Astrocyte of the hippocampus (primary cell): Measurements from ENCODE around the gene LHFPL6.
A peak's percentile ranks its signal among the peaks of the same experiment; 100 is the strongest.

Source experiments
- DNase-seq: peaks from one replicate; pipeline ENCODE4 v3.0.0; 2011; ENCODE audit warnings: low read depth, low spot score

Gene LHFPL6

GRCh38 chr13:39389013-39389412 lies 214.0 kb downstream of the LHFPL6 start:
- DNase-seq: no peak

- peak; percentile 92 for DNase-seq
Measured at GRCh38 chr13:39385621-39386231, 217.3 kb downstream of the LHFPL6 start.

DNA sequence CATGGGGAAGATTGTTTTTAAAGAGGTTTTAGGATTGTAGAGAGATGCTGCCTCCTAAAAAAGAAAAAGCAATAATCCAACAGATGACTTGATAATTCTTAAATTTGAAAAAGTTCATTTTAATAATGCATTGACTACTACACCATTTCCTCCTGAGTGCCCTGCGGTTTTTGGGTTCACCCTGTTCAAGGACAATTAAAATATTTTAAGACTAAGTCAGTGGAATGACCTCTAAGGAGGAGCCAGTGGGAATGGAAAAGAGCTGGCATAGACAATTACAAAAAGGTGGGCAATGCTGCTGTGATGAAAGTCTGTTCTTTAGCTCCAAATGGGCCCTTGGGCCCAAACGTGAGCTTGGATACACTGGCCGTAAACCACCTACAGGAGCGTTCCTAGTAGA lies 217.8 kb downstream of the LHFPL6 start:
- no peak for DNase-seq

- DNase-seq: no peak
Measured at GRCh38 chr13:39381456-39381855, 221.5 kb downstream of the LHFPL6 start.

GRCh38 chr13:39379667-39380655 lies 223.0 kb downstream of the LHFPL6 start:
- no peak for DNase-seq

DNA sequence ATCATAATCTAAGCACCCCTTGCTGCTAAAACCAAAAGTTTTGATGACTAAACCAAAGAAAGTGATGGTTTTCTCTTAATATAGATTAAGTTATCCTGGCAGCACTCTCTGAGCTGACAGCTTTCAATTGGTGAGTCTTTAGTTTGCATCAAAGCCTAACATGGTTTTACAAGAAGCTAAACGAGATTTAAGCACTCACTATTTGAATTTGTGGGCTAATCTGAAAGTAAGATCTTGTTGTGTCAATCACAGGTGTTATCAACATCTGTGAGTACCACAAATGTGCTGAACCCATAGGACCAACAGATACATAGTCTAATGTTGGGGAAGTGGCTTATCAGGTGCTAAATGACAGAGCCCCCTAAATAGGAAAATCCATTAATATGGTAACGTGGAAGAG lies 223.9 kb downstream of the LHFPL6 start:
- no peak for DNase-seq

GRCh38 chr13:39378306-39378705 lies 224.7 kb downstream of the LHFPL6 start:
- DNase-seq: no peak

- DNase-seq: no peak
Measured at GRCh38 chr13:39377699-39378098, 225.3 kb downstream of the LHFPL6 start.

DNA sequence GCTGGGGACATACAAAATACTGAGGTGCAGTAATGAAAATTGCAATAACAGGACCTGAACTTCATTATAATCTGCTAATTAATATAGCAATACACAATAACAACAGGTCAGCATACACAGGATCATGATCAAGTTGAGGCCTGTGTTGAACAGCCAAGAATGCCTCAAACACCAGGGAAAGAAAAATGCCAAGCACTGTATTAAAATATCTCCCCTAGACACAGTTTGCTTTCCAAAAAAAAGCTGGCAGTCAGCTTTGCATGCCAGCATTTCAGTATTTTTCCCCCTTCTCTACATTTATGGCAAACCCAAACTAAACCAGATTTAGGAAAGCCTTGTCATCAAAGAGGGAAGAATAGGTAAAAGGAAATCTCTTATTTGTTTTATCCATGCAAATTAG lies 226.9 kb downstream of the LHFPL6 start:
- peak; percentile 36 for DNase-seq

- no peak for DNase-seq
Measured at GRCh38 chr13:39375601-39376000, 227.4 kb downstream of the LHFPL6 start.

DNA sequence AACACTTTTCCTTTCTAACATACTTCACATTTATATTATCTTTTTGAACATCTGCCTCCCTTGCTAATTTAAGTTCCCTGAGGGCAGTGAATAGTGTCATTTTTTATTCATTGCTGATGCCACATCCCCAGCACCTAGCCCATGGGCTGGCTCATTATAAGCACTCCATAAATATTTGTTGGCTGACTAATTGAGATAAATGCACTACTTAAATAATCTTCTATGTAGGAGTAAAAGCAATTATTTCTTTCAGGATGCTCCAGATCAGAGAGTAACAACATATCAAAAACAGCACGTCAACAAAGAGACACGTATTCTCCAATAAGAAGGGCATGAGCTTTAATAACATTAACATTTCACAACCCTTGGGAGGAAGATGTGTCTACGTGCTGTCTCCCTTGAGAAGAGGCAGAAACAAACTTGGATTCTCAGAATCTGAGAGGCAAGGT lies 228.2 kb downstream of the LHFPL6 start:
- no peak for DNase-seq

DNA sequence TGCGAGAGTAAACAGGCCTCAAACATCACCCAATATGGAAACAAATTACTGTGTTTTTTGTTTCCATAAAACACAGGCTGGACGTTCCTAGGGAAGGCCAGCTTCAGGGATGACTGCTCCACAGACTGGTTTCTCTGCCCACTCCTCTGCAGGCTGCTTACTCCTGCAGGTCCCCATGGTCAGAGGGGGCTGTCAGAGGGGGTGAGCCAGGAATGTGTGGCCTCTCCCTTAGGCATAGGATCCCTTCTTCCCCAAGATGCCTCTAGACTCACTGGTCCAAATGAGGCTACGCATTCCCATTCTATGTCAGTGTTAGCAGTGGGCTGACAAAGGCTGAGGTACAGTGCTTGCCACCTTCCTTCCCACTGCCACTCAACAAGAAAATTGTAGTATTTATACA lies 229.8 kb downstream of the LHFPL6 start:
- DNase-seq: no peak

DNA sequence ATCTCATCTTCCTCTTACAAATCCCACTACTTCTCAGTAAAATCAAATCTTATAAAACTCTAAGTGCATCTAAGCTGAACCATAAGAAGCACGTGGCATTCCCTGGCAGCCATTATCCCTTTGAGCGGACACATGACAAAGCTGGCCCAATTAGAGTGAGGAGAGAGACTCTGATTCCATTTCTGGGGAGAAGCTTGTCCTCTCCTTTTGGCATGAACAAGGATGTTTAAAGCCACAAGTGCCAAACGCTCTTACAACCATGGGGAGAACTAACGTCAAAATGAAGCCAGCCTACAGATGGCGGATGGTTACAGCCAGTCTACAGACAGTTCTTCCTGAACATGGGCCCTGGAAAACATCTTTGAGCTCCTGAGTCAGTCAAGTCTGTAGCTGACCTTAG lies 231.3 kb downstream of the LHFPL6 start:
- no peak for DNase-seq

DNA sequence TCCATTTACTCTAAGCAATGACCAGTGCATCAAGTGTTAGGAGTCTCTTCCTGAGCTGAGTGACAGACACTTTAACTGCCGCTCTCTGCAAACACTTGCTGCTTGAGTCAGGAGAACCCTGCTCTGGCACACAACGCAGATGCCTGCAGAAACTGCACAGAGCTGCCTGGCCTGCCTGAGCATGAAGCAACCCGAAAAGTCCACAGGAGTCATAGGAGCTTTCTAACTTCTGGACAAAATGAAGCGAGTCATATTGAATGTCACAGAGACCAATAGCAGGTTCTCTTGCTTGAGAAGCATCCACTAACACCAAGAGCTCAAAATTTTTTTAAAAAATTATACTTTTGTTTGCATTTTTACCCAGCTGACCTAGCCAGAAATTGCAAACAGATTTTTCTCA lies 232.4 kb downstream of the LHFPL6 start:
- no peak for DNase-seq

GRCh38 chr13:39370048-39370447 lies 232.9 kb downstream of the LHFPL6 start:
- no peak for DNase-seq

DNA sequence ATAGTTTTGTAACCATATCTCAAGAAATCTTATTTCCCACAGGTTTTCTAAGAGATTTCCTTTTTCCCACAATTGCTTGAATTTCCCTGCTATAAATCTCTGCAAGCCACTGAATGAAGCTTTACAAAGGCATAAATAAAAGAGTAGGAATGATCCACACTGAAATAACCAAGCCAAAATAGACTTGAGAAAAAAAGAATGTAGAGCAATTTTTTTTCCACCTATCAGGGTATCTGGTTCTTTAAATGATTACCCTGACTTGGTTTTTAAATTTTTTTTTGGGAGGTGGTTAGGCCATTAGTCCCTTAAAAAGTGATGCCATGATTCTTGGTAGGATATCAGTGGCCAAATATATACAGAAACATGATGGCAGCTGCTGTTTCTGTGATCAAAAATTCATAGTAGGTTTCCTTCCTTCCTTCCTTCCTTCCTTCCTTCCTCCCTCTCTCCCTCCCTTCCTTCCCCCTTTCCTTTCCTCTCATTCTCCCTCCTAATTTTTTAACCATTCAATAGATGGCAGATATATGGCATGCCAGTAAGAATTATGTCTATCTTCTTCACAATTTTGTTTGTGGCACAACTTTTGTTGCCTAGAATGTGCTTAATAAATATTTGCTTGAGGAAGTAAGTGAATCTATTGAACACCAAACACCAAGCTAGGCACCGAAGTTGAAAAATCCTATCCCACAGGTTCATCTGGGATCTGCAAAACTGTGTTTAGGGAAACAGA lies 233.7 kb downstream of the LHFPL6 start:
- no peak for DNase-seq

DNA sequence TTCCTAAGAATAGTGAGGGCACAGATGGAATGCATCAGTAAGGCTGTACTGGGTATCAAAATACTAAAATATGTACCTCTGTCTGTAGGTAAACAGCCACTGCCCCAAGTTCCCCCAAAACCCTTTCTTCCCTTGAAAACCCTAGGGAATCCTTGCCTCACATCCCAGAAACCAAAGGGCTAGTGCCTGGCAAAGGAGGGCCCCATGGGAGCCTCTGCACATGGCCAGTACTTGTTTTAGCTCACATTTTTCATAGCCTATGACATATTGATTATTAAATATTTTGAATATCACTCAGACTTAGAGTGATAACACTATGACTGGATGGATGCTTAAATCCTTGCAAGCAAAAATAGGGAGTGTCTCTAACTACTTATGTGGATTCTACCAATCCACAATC lies 237.1 kb downstream of the LHFPL6 start:
- no peak for DNase-seq

GRCh38 chr13:39364947-39365468 lies 238.0 kb downstream of the LHFPL6 start:
- DNase-seq: peak; percentile 54

- no peak for DNase-seq
Measured at GRCh38 chr13:39363382-39363772, 239.6 kb downstream of the LHFPL6 start.

DNA sequence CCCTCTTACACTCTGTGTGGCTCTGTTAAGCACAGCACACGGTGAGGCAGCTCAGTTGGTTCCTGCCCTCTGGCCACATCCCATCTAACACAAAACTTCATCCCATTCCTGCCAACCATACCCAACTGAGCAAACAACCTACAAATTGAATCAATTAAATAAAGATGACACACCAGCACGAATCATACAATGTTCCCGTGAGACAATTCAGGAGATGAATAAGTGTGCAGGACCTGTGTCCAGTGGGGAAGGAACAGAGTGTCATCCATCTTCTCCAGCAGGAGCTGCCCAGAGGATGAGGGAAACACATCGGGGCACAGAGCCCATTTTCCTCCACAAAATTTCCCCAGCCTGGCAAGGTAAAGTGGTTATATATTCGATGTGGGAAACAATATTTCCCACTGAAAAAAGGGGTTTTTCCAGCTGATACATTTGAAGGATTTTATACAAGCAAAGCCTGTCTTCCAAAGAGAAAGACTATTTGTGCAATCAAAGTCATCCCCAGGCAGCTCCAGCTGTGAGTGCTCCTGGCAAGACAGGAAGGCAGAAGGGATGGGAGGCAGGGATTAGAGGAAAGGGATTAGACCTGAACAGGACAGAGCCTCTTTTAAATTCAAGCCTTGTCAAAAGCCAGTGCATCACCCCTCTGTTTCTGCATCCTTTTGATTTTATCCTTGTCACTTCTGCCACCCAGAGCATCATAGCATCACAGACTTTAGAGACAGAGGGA lies 240.2 kb downstream of the LHFPL6 start:
- DNase-seq: no peak

DNA sequence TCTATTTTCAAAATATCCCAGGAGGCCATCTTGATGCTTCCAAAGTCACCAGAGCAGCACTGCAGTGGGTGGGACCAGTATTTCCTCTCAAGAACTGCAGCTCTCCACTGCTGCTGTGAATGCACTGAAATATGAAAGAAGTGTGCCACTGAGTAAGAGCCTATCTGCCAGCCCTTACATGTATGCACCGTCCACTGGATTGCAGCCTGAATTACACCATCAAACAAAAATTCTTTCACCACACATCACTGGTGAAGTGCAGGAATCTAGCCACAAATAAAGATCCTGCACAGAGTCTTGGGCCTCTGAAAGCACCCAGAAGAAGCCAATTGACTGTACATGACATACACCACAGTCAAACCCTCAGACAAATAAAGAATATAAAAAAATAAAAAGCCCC lies 249.0 kb downstream of the LHFPL6 start:
- peak; percentile 85 for DNase-seq
